Keratinocyte (primary cell): ENCODE measurements around the gene ASL.

Experiments
- CTCF ChIP-seq, 3 experiments: IDR thresholded peaks in 1 of 3; conservative IDR thresholded peaks in 1 of 3; optimal IDR thresholded peaks in 1 of 3; 2 replicates in 2 of 3; 3 replicates in 1 of 3; pipeline versions ENCODE3 to v1.5.1; 2011; ENCODE audit warnings: low read length in 3 of 3, mild to moderate bottlenecking in 3 of 3, moderate library complexity in 2 of 3, control low read depth in 1 of 3, inconsistent platforms in 1 of 3; ENCODE audit not compliant: insufficient read depth in 2 of 3; ENCODE audit errors: extremely low read depth in 1 of 3
- EZH2 ChIP-seq: IDR thresholded peaks from one replicate; pipeline ENCODE4 v1.6.1; 2012; ENCODE audit warnings: inconsistent platforms, mild to moderate bottlenecking, low read length, moderate library complexity

GRCh38 chr7:66118603-66119002, 43.0 kb downstream of the ASL start:
- no peak for TF ChIP-seq CTCF (optimal IDR thresholded peaks at IDR 0.05 in 1 of 3, IDR thresholded peaks at IDR 0.05 in 1 of 3, conservative IDR thresholded peaks at IDR 0.05 in 1 of 3; ENCODE audit: extremely low read depth in 1 of 3, insufficient read depth in 2 of 3, low read length in 3 of 3)
- no peak for TF ChIP-seq EZH2
